ENCODE measurements around the gene TBC1D25.
"Not testable (repeated sequence)": the region's sequence is repeated elsewhere in the genome, so short reads cannot be mapped to it uniquely, and the experiment has no call there.

TBC1D25 gene

GRCh38 chrX:48522291-48522690 is 17.2 kb upstream of the TBC1D25 start:
- no peak for TF ChIP-seq EZH2 (IDR thresholded peaks at IDR 0.05; ENCODE audit: borderline replicate concordance, low read depth, low read length, severe bottlenecking)
- TF ChIP-seq CTCF (IDR thresholded peaks at IDR 0.05; ENCODE audit: borderline replicate concordance, extremely low read depth, low read length, poor library complexity, severe bottlenecking), result no peak
- H3K4me2 ChIP-seq (ENCODE audit: insufficient read depth, low read length), result peak overlapping the region; percentile 79
- H3K27ac ChIP-seq (ENCODE audit: low read length), result peak overlapping the region; percentile 83
- H3K9ac ChIP-seq (ENCODE audit: low read depth, low read length), result peak overlapping the region; percentile 72
- H3K9me3 ChIP-seq (ENCODE audit: insufficient read depth, low read length, severe bottlenecking), result no peaks in the 10 kb centered on the region
- H2AFZ ChIP-seq (ENCODE audit: low read depth, low read length), result peak overlapping the region; percentile 85
- peak overlapping the region; percentile 52 to 85; a peak in 3 of 4 replicates for H3K4me3 ChIP-seq (ENCODE audit: low read depth in 1 of 2, low read length in 2 of 2)
- ATAC-seq (ENCODE audit: insufficient read depth, low read depth) (no peak), DNase-seq (no peak)
- peaks cover 20% of the 10 kb centered on the region for H3K36me3 ChIP-seq (ENCODE audit: insufficient read depth, low read length)
- H3K4me1 ChIP-seq (ENCODE audit: insufficient read depth, low read length), result peaks cover 37% of the 10 kb centered on the region
- no peaks in the 10 kb centered on the region for H4K20me1 ChIP-seq (ENCODE audit: insufficient read depth, low read length)
- H3K79me2 ChIP-seq (ENCODE audit: insufficient read depth, low read length), result peaks cover 29% of the 10 kb centered on the region
- H3K27me3 ChIP-seq (ENCODE audit: insufficient read depth, low read length, poor library complexity), result no peaks in the 10 kb centered on the region

GRCh38 chrX:48523682-48524081 is 15.8 kb upstream of the TBC1D25 start:
- H3K27me3 ChIP-seq (ENCODE audit: insufficient read depth, low read length, poor library complexity), result no peaks in the 10 kb centered on the region
- ATAC-seq (ENCODE audit: insufficient read depth, low read depth) (no peak), DNase-seq (no peak)
- H3K79me2 ChIP-seq (ENCODE audit: insufficient read depth, low read length), result peaks cover 29% of the 10 kb centered on the region
- H3K36me3 ChIP-seq (ENCODE audit: insufficient read depth, low read length), result peaks cover 34% of the 10 kb centered on the region
- no peaks in the 10 kb centered on the region for H3K9me3 ChIP-seq (ENCODE audit: insufficient read depth, low read length, severe bottlenecking)
- peak overlapping the region; percentile 79 for H3K4me2 ChIP-seq (ENCODE audit: insufficient read depth, low read length)
- H2AFZ ChIP-seq (ENCODE audit: low read depth, low read length), result no peak overlapping the region
- no peak overlapping the region for H3K9ac ChIP-seq (ENCODE audit: low read depth, low read length)
- peak overlapping the region; percentile 32; the same call in 1 of the 2 replicates for H3K27ac ChIP-seq (ENCODE audit: low read length)
- no peaks in the 10 kb centered on the region for H4K20me1 ChIP-seq (ENCODE audit: insufficient read depth, low read length)
- TF ChIP-seq CTCF (IDR thresholded peaks at IDR 0.05; ENCODE audit: borderline replicate concordance, extremely low read depth, low read length, poor library complexity, severe bottlenecking), result no peak
- no peak for TF ChIP-seq EZH2 (IDR thresholded peaks at IDR 0.05; ENCODE audit: borderline replicate concordance, low read depth, low read length, severe bottlenecking)
- H3K4me3 ChIP-seq (ENCODE audit: low read depth in 1 of 2, low read length in 2 of 2), result peak overlapping the region in 1 of 2 experiments; percentile 47; a peak in 2 of 4 replicates
- peaks cover 37% of the 10 kb centered on the region for H3K4me1 ChIP-seq (ENCODE audit: insufficient read depth, low read length)

DNA sequence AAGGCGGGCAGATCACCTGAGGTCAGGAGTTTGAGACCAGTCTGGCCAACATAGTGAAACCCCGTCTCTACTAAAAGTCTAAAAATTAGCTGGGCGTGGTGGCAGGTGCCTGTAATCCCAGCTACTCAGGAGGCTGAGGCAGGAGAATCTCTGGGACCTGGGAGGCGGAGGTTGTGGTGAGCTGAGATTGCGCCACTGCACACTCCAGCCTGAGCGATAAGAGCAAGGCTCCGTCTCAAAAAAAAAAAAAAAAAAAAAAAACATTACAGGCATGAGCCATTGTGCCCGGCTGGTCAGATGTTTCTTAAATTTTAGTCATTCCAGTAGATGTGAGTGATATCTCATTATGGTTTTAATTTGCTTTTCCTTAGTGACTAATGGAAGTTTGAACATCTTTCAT is 13.7 kb upstream of the TBC1D25 start:
- H2AFZ ChIP-seq (ENCODE audit: low read depth, low read length); H3K27me3 ChIP-seq (ENCODE audit: insufficient read depth, low read length, poor library complexity); H4K20me1 ChIP-seq (ENCODE audit: insufficient read depth, low read length); H3K9ac ChIP-seq (ENCODE audit: low read depth, low read length); H3K9me3 ChIP-seq (ENCODE audit: insufficient read depth, low read length, severe bottlenecking); H3K4me2 ChIP-seq (ENCODE audit: insufficient read depth, low read length); H3K4me3 ChIP-seq (ENCODE audit: low read depth in 1 of 2, low read length in 2 of 2); ATAC-seq (ENCODE audit: insufficient read depth, low read depth); DNase-seq; H3K27ac ChIP-seq (ENCODE audit: low read length): not testable (repeated sequence)
- H3K36me3 ChIP-seq (ENCODE audit: insufficient read depth, low read length), result peaks cover 38% of the 10 kb centered on the region
- H3K4me1 ChIP-seq (ENCODE audit: insufficient read depth, low read length), result peaks cover 30% of the 10 kb centered on the region
- H3K79me2 ChIP-seq (ENCODE audit: insufficient read depth, low read length), result peaks cover 29% of the 10 kb centered on the region

DNA sequence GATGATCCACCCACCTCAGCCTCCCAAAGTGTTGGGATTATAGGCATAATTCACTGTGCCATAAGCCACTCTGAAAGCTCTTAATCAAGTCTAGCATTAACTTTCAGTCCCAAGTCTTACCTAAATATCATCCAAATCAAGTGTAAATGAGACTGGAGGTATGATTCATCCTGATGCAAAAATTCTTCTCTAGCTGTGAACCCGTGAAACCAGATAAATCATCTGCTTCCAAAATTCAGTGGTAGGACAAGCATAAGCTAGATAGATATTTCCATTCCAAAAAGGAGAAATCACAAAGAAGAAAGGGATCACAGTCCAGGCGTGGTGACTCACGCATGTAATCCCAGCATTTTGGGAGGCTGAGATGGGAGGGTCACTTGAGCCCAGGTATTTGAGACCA is 8.8 kb upstream of the TBC1D25 start:
- Histone ChIP-seq H3K79me2 (ENCODE audit: insufficient read depth, low read length) (no peaks in the 10 kb centered on the region), H3K27ac (ENCODE audit: low read length) (no peak overlapping the region), H3K9me3 (ENCODE audit: insufficient read depth, low read length, severe bottlenecking) (no peaks in the 10 kb centered on the region), H3K36me3 (ENCODE audit: insufficient read depth, low read length) (peaks cover 28% of the 10 kb centered on the region), H2AFZ (ENCODE audit: low read depth, low read length) (no peak overlapping the region), H3K27me3 (ENCODE audit: insufficient read depth, low read length, poor library complexity) (no peaks in the 10 kb centered on the region), H4K20me1 (ENCODE audit: insufficient read depth, low read length) (no peaks in the 10 kb centered on the region), H3K9ac (ENCODE audit: low read depth, low read length) (no peak overlapping the region), H3K4me3 (ENCODE audit: low read depth in 1 of 2, low read length in 2 of 2) (no peak overlapping the region), H3K4me1 (ENCODE audit: insufficient read depth, low read length) (no peaks in the 10 kb centered on the region), H3K4me2 (ENCODE audit: insufficient read depth, low read length) (no peak overlapping the region)
- ATAC-seq (ENCODE audit: insufficient read depth, low read depth) (no peak), DNase-seq (no peak)
- TF ChIP-seq CTCF (IDR thresholded peaks at IDR 0.05; ENCODE audit: borderline replicate concordance, extremely low read depth, low read length, poor library complexity, severe bottlenecking) (no peak), EZH2 (IDR thresholded peaks at IDR 0.05; ENCODE audit: borderline replicate concordance, low read depth, low read length, severe bottlenecking) (no peak)
